Activated CD4-positive, alpha-beta T cell treated with anti-CD3 and anti-CD28 coated beads, Interleukin-2, amount 50 U/mL, for 16 hours (primary cell): ENCODE data around the gene KIAA0319L.
"Not testable (repeated sequence)": the region's sequence is repeated elsewhere in the genome, so short reads cannot be mapped to it uniquely, and the experiment has no call there.

Experiments used
- DNase-seq: peaks from one replicate; pipeline ENCODE4 v3.0.0-alpha.2; 2020

The KIAA0319L gene

GRCh38 chr1:35580949-35581388, 23.8 kb upstream of the KIAA0319L start:
- DNase-seq: no peak

- peak; percentile 74 for DNase-seq
Measured at GRCh38 chr1:35577071-35577998, 20.1 kb upstream of the KIAA0319L start.

- not testable (repeated sequence) for DNase-seq
Measured at GRCh38 chr1:35576766-35577070, 19.5 kb upstream of the KIAA0319L start.

GRCh38 chr1:35576061-35576765, 19.0 kb upstream of the KIAA0319L start:
- no peak for DNase-seq

GRCh38 chr1:35575416-35575958, 18.3 kb upstream of the KIAA0319L start:
- DNase-seq: no peak

- DNase-seq: no peak
Measured at GRCh38 chr1:35574655-35575415, 17.6 kb upstream of the KIAA0319L start.

GRCh38 chr1:35574125-35574654, 17.0 kb upstream of the KIAA0319L start:
- DNase-seq: no peak

- no peak for DNase-seq
Measured at GRCh38 chr1:35573198-35574124, 16.3 kb upstream of the KIAA0319L start, which contains the start of gene TFAP2E. Gene TFAP2E, plus strand, starts transcription at chr1:35573314. Its CDS starts 264 bp downstream, at chr1:35573578.

GRCh38 chr1:35572296-35572695, 15.1 kb upstream of the KIAA0319L start:
- no peak for DNase-seq

GRCh38 chr1:35571263-35571662, 14.1 kb upstream of the KIAA0319L start:
- DNase-seq: no peak

GRCh38 chr1:35570589-35571137, 13.5 kb upstream of the KIAA0319L start:
- no peak for DNase-seq

GRCh38 chr1:35569936-35570335, 12.7 kb upstream of the KIAA0319L start:
- DNase-seq: no peak

GRCh38 chr1:35568975-35569395, 11.8 kb upstream of the KIAA0319L start:
- DNase-seq: peak; percentile 71

- no peak for DNase-seq
Measured at GRCh38 chr1:35567947-35568558, 10.8 kb upstream of the KIAA0319L start.

- DNase-seq: no peak
Measured at GRCh38 chr1:35565742-35566133, 8.5 kb upstream of the KIAA0319L start.

- no peak for DNase-seq
Measured at GRCh38 chr1:35564884-35565741, 7.9 kb upstream of the KIAA0319L start.

GRCh38 chr1:35564037-35564883, 7.1 kb upstream of the KIAA0319L start:
- peak; percentile 82 for DNase-seq

- no peak for DNase-seq
Measured at GRCh38 chr1:35563166-35563565, 6.0 kb upstream of the KIAA0319L start.
